Natural killer cell treated with Interleukin-12 subunit alpha and Interleukin-12 subunit beta and Interleukin-15 and Interleukin-18, amount 100 ng/mL, for 72 hours (primary cell): ENCODE results near the gene NMNAT2. TPM values are rescaled to one million over a fixed set of nuclear protein-coding genes. Genes with fewer than 3 reads are reported as not detected.
"Not testable (repeated sequence)": the region's sequence is repeated elsewhere in the genome, so short reads cannot be mapped to it uniquely, and the experiment has no call there.

Experiments
- ATAC-seq, 2 donors: fragments of 150-1000 bp; cut with Tn5 transposase in 1 of 2; sonication (Bioruptor Pico), chemical (Tn5 transposase) in 1 of 2; 2 replicates each; pipeline ENCODE4 v1.10.0; 2021
- DNase-seq: peaks from one replicate; pipeline ENCODE4 v3.0.0; 2022; ENCODE audit warnings: low spot score
- H3K27ac Mint-ChIP-seq, 2 donors: 1 replicate in 1 of 2; 2 replicates in 1 of 2; pipeline ENCODE4 v1.8.0; 2022; ENCODE audit warnings: mixed read lengths in 2 of 2, mild to moderate bottlenecking in 1 of 2, moderate library complexity in 1 of 2
- H3K27me3 Mint-ChIP-seq, 2 donors: 1 replicate in 1 of 2; 2 replicates in 1 of 2; pipeline ENCODE4 v1.8.0; 2022; ENCODE audit warnings: mixed read lengths in 2 of 2
- H3K36me3 Mint-ChIP-seq: one replicate; pipeline ENCODE4 v1.8.0; 2022; ENCODE audit warnings: mixed read lengths
- H3K4me1 Mint-ChIP-seq, 2 donors: 1 replicate in 1 of 2; 2 replicates in 1 of 2; pipeline ENCODE4 v1.8.0; 2022; ENCODE audit warnings: low read depth in 2 of 2, mixed read lengths in 2 of 2, mild to moderate bottlenecking in 1 of 2
- H3K4me3 Mint-ChIP-seq: one replicate; pipeline ENCODE4 v1.8.0; 2022; ENCODE audit warnings: mixed read lengths
- H3K9me3 Mint-ChIP-seq: 2 replicates; pipeline ENCODE4 v1.8.0; 2022; ENCODE audit warnings: mixed read lengths
- total RNA-seq, 2 donors: library from RNA; stranded (reverse); gene quantifications; one replicate each; pipeline ENCODE4 v1.2.3, GENCODE V29; 2022

The NMNAT2 gene
- total RNA-seq, 2 donors from 2014 or later, result not detected

DNA sequence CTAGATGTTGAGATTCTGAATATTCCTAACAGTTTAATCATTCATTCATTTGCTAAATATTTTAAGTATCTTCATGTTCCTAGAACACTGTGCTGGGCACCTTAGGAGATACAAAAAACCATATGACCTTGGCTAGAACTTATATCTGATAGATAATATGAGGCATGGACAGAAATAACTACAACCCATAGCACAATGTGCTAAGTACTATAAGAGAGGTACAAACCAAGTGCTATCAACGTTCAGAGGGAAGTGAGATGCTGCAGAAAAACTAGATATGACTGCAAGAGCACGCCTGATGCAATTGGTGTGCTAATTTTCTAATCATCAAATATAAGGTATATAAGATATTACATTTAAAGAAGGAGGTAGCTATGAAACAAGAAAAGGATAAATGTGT is 10.7 kb downstream of the NMNAT2 start:
- ATAC-seq (no peak), DNase-seq (no peak)
- no peaks in the 10 kb centered on the region for H3K36me3 Mint-ChIP-seq
- peaks cover 32 to 39% of the 10 kb centered on the region in 2 donors for H3K27me3 Mint-ChIP-seq
- H3K4me1 Mint-ChIP-seq, result no peaks in the 10 kb centered on the region
- H3K4me3 Mint-ChIP-seq, result no peak overlapping the region
- H3K27ac Mint-ChIP-seq, result no peak overlapping the region
- no peaks in the 10 kb centered on the region for H3K9me3 Mint-ChIP-seq

DNA sequence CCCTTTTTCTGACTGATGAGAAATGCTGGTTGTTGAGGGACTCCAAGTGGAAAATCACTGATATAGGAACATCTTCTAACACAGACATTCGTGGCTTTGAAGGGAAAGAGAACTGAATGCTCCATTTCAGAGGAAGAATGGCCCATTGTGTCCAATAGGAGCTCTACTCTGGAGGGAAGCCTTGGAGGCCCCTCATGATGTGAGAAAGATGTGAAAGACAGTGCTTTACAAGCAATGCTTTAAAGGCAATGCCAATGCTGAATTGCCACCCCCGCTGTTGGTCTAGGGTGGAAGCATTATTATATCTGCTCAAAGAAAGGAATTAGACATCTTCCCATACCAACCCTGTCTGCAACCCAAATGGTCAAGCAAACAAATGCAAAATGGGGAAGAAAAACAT is 13.7 kb downstream of the NMNAT2 start:
- Mint-ChIP-seq H3K4me1 (no peaks in the 10 kb centered on the region), H3K36me3 (no peaks in the 10 kb centered on the region), H3K4me3 (no peak overlapping the region), H3K27ac (no peak overlapping the region), H3K9me3 (no peaks in the 10 kb centered on the region), H3K27me3 (peaks cover 29 to 46% of the 10 kb centered on the region in 2 donors)
- no peak for DNase-seq
- no peak for ATAC-seq

DNA sequence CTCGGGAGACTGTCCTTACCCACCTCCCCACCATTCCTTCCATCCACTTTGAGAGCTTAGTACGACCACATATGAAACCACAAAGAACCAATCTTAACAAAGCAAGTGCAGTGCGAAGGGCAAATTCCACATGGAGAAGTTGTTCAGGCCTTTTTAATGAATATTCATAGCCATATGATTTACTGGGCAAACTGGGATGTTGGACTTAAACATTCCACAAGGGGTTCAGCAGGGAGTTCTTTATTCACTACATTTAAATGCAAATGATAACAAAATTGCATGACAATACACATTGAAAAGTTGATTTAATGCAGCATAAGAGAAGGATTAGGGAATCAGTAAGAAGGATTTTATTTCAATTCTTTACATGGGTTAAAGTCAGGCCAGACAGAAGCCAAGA is 14.7 kb downstream of the NMNAT2 start:
- ATAC-seq (no peak), DNase-seq (no peak)
- no peaks in the 10 kb centered on the region for H3K9me3 Mint-ChIP-seq
- no peaks in the 10 kb centered on the region for H3K4me1 Mint-ChIP-seq
- H3K27ac Mint-ChIP-seq, result no peak overlapping the region
- H3K4me3 Mint-ChIP-seq, result no peak overlapping the region
- H3K27me3 Mint-ChIP-seq, result peaks cover 27 to 53% of the 10 kb centered on the region in 2 donors
- H3K36me3 Mint-ChIP-seq, result no peaks in the 10 kb centered on the region

DNA sequence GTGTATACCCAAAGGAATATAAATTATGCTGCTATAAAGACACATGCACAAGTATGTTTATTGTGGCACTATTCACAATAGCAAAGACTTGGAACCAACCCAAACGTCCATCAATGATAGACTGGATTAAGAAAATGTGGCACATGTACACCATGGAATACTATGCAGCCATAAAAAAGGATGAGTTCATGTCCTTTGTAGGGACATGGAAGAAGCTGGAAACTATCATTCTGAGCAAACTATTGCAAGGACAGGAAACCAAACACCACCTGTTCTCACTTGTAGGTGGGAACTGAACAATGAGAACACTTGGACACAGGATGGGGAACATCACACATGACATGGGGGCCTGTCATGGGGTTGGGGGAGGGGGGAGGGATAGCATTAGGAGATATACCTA is 16.6 kb downstream of the NMNAT2 start:
- not testable (repeated sequence) for H3K4me1 Mint-ChIP-seq, H3K27ac Mint-ChIP-seq, ATAC-seq, DNase-seq, H3K9me3 Mint-ChIP-seq, H3K4me3 Mint-ChIP-seq, H3K36me3 Mint-ChIP-seq
- H3K27me3 Mint-ChIP-seq, result peaks cover 23 to 63% of the 10 kb centered on the region in 2 donors

DNA sequence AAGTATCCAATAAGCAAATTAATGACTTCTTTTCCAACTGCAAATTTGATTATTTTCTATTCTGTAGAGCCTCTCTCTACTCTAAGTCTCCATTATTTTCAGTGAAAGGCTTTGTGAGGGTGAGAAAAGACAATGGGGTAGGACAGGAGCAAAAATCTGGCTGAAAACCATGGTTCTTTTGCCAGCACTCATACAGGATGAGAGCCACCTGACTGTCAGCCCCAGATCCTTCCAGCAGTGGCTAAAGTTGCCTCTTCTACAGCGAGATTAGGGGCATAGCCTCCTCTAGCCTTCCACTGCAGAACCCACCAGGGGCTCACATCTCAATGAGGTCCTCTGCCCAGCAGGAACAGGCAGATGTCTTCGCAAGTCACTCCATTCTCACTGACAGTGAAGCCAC is 23.7 kb downstream of the NMNAT2 start:
- no peak overlapping the region for H3K27ac Mint-ChIP-seq
- H3K27me3 Mint-ChIP-seq, result peaks cover 11 to 44% of the 10 kb centered on the region in 2 donors
- H3K4me3 Mint-ChIP-seq, result no peak overlapping the region
- no peaks in the 10 kb centered on the region for H3K9me3 Mint-ChIP-seq
- ATAC-seq (no peak), DNase-seq (no peak)
- no peaks in the 10 kb centered on the region for H3K4me1 Mint-ChIP-seq
- H3K36me3 Mint-ChIP-seq, result no peaks in the 10 kb centered on the region

DNA sequence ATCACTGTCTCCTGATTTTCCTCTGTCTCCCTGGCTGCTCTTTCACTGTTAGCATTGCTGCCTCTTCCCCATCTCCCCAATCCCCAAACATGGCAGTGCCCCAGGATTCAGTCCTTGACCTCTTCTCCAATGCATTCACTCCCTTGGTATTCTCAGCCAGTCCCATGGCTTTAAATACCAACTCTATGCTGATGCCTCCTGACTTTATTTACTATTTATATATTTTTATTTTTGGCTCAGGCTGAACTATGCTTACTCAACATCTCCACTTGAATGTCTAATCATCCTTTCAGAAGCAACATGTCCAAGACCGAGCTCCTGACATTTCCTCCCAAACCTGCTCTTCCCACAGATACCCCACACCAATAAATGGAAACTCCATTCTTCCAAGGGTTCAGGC is 26.3 kb downstream of the NMNAT2 start:
- DNase-seq, result no peak
- Mint-ChIP-seq H3K4me3 (no peak overlapping the region), H3K36me3 (no peaks in the 10 kb centered on the region), H3K9me3 (no peaks in the 10 kb centered on the region), H3K27me3 (peaks cover 16 to 43% of the 10 kb centered on the region in 2 donors), H3K4me1 (no peaks in the 10 kb centered on the region), H3K27ac (no peak overlapping the region)
- no peak for ATAC-seq

DNA sequence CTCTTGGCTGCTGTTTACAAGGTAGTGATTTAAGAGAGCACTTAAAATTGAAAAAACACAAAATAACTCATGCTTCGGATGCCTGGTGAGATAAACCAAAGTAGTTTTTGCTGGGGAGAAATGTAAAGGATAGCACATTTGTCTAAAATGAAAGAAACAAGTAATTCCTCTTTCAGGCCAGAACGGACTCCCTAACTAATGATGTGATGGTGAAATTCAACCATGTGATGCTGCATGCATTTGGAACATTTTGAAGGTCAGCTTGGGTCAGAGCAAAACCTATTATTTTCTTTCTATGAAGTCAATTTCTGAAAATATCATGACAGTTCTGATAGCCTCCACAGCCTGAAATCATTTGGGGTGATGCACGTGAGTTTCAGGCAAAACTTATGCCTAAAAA is 27.6 kb downstream of the NMNAT2 start:
- H3K36me3 Mint-ChIP-seq, result no peaks in the 10 kb centered on the region
- ATAC-seq (no peak), DNase-seq (no peak)
- no peaks in the 10 kb centered on the region for H3K9me3 Mint-ChIP-seq
- H3K27ac Mint-ChIP-seq, result no peak overlapping the region
- no peak overlapping the region for H3K4me3 Mint-ChIP-seq
- H3K4me1 Mint-ChIP-seq, result no peaks in the 10 kb centered on the region
- H3K27me3 Mint-ChIP-seq, result peaks cover 16 to 40% of the 10 kb centered on the region in 2 donors

DNA sequence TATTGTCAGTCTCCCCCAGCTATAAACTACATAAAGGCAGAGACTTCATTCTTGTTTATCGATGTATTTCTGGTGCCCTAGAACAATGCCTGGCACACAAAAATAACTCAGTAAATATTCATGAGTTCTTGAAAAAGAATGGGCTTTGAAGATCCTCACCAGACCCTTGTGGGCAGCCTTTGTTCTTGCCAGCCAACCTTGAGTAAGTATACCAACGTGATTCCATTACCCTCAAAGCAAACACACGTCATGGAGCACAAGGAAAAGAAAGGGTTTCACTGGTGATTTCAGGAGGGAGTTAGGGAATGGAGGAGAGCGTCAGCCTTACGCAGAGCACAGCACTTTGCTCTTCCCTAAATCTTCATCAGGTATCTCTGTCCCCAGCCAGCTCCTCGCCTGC is 29.4 kb downstream of the NMNAT2 start:
- H3K36me3 Mint-ChIP-seq, result no peaks in the 10 kb centered on the region
- ATAC-seq (no peak), DNase-seq (no peak)
- no peaks in the 10 kb centered on the region for H3K9me3 Mint-ChIP-seq
- H3K4me1 Mint-ChIP-seq, result no peaks in the 10 kb centered on the region
- H3K27ac Mint-ChIP-seq, result no peak overlapping the region
- no peak overlapping the region for H3K4me3 Mint-ChIP-seq
- peaks cover 8 to 35% of the 10 kb centered on the region in 2 donors for H3K27me3 Mint-ChIP-seq

DNA sequence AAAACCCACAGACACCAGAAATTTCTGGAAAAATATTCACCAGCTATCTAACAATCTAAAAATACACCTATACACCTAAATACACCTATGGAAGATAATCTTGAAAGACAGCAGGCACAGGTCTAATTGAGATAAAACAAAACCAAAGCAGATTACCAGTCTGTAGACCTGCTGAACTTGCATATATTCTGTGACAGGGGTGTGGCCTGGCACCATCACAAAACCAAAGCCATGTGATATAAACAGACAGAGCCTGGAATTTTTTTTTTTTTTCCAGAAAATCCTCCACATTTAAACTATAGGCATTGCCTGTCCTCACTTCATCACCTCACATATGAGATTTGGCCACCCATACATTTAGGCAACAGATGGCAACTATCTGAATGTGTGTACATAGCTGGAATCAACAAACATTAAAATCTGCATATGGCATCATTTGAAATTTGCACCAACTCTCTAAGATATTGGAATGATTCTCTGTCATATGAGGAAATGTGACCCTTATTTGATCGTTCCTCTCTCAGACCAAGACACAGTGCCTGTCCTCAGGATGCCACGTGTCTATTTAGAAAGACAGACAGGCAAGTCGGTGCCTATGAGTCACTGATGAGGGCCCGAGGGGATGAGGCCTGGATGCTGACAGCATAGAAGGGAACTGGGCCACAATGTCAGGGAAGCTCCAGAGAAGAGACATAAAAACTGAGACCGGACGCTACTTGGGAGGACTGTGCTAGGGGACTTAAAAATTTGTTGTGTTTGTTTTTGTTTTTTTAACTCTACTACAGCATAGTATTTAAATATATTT is 32.6 kb downstream of the NMNAT2 start:
- no peak overlapping the region for H3K27ac Mint-ChIP-seq
- H3K27me3 Mint-ChIP-seq, result peaks cover 17 to 42% of the 10 kb centered on the region in 2 donors
- no peaks in the 10 kb centered on the region for H3K36me3 Mint-ChIP-seq
- no peak for ATAC-seq
- no peaks in the 10 kb centered on the region for H3K4me1 Mint-ChIP-seq
- no peak overlapping the region for H3K4me3 Mint-ChIP-seq
- H3K9me3 Mint-ChIP-seq, result no peaks in the 10 kb centered on the region
- no peak for DNase-seq

DNA sequence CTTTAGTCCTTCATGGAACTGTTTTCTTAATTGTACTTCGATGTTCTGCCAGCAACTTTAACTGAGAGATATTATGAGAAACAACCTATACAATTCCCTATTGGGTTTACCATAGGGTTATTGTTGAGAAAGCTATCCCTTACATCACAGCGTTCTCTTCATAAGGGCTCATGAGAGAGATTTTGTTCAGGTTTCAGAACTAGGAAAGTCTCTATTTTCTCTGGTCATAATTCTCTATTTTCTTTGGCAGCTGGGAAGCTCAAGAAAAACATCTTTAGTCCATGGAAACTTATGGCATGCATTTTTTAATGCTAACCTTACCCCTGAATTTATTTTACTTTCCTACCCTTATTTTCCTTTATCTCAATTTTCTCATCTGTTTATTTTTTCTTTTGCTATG is 38.2 kb downstream of the NMNAT2 start:
- no peaks in the 10 kb centered on the region for H3K36me3 Mint-ChIP-seq
- H3K27ac Mint-ChIP-seq, result no peak overlapping the region
- ATAC-seq, result no peak

DNA sequence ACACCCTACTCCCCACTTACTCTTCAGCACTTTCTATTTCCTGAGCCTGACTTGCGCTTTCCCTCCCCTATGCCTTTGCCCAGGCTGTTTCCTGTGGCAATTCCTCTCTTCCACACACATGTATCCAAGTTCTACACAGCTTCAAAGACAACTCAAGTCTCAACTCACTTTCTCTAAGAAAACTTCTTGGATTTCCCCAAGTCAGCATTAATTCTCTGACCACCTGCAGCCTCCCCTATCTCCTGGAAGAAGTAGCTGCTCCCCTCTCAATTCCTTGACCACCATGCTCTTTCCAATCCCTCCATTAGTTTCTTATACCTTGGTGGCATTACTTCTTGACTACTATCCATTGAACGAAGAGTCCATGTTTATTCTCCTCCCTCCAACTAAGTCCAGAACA is 42.8 kb downstream of the NMNAT2 start:
- no peak overlapping the region for H3K27ac Mint-ChIP-seq
- no peaks in the 10 kb centered on the region for H3K4me1 Mint-ChIP-seq
- no peak overlapping the region for H3K4me3 Mint-ChIP-seq
- DNase-seq (no peak), ATAC-seq (no peak)
- H3K9me3 Mint-ChIP-seq, result no peaks in the 10 kb centered on the region
- H3K27me3 Mint-ChIP-seq, result peaks cover 11 to 21% of the 10 kb centered on the region in 2 donors
- no peaks in the 10 kb centered on the region for H3K36me3 Mint-ChIP-seq

More for the DNA sequence above, 38.2 kb downstream of the NMNAT2 start:
- DNase-seq, result no peak
- Mint-ChIP-seq H3K9me3 (no peaks in the 10 kb centered on the region), H3K4me3 (no peak overlapping the region), H3K4me1 (no peaks in the 10 kb centered on the region), H3K27me3 (peaks cover 21 to 22% of the 10 kb centered on the region in 2 donors)

DNA sequence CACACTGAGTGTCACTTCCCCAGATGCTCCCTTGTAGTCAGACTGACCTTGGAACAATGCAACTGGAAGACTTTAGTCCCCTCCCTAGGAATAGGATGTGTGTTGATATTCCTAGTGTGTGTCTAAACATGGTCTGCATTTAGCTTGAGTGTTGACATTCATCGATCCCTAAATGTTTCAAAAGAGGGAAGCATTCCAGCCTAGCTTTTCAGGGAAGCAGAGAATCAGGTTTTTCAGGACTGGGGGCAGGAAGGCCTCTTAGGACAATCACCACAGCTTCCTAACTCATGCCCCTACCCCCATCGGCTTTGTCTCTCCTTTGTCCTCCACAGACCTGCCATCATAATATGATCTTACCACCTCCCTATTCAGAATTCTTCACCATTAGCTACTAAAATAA is 43.4 kb downstream of the NMNAT2 start:
- peaks cover 10 to 19% of the 10 kb centered on the region in 2 donors for H3K27me3 Mint-ChIP-seq
- H3K36me3 Mint-ChIP-seq, result no peaks in the 10 kb centered on the region
- no peaks in the 10 kb centered on the region for H3K9me3 Mint-ChIP-seq
- DNase-seq (no peak), ATAC-seq (no peak)
- H3K4me1 Mint-ChIP-seq, result no peaks in the 10 kb centered on the region
- H3K27ac Mint-ChIP-seq, result no peak overlapping the region
- no peak overlapping the region for H3K4me3 Mint-ChIP-seq

DNA sequence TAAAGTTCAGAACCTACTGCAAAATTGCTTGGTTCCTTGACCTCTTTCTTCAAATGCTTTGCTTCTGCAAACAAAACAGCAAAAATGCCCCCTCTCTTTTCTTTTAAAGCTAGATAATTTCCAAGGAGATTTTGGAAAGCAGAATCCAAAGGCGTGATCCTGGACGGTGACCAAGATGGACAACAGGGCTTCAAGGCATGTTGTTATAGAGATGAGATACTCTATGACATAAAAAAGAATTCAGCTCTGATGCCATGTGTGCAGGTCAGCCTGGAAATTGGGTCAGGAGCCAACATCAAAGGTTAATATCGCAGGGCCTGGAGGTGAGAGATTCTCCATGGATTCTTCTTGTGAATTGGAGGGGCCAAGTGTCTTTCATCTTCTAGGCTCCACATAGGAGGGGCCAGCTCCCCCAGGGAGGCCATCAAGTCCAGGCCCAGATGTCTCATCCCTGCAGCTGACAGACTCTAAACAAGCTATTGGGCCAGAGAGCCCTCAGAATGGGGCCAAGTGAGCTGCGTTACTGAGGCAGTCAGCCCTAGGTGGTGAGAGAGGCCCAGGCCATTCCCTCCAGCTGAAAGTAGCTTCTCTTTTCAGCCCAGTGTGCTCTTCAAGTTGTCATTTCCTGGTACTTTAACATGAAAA is 45.5 kb downstream of the NMNAT2 start:
- no peaks in the 10 kb centered on the region for H3K4me1 Mint-ChIP-seq
- no peak overlapping the region for H3K4me3 Mint-ChIP-seq
- H3K27ac Mint-ChIP-seq, result no peak overlapping the region
- H3K9me3 Mint-ChIP-seq, result no peaks in the 10 kb centered on the region
- H3K36me3 Mint-ChIP-seq, result no peaks in the 10 kb centered on the region
- DNase-seq (no peak), ATAC-seq (no peak)
- H3K27me3 Mint-ChIP-seq, result peaks cover 20 to 32% of the 10 kb centered on the region in 2 donors

DNA sequence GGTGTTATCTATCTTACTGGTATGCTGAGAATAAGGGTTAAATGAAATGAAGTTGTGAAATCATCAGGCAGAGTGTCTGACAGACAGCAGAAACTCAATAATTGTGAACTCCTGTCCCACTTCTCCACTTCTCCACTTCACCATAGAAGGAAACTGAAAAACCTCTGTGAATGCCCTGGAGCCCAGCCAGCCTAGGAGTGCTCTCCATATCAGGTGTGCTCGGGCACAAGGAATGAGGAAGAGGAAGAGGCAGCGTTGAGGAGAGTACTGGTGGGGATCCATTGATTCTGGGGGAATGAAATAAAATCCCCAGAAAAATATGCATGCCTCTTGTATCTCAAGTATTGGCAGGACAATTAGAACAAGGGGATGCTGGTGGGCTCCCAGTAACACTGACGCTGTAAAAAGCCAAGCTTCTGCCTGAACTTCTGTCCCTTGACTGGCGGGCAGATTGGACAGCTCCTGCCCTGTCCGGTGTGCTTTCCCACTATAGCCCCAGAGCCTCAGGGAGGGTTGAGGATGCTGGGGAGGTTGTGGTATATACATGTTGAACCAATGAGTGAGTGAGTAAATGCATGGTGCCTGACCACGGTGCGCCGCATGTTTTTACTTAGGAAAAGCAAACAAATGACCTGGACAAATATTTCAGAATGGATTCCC is 47.7 kb downstream of the NMNAT2 start:
- Mint-ChIP-seq H3K27me3 (peaks cover 17 to 39% of the 10 kb centered on the region in 2 donors), H3K9me3 (no peaks in the 10 kb centered on the region), H3K4me1 (no peaks in the 10 kb centered on the region), H3K36me3 (no peaks in the 10 kb centered on the region), H3K4me3 (no peak overlapping the region), H3K27ac (no peak overlapping the region)
- ATAC-seq (peak in 1 of 2 donors; percentile 6), DNase-seq (no peak)
